D721Med (cell line): ENCODE measurements around the gene GDPD5.

Experiments used
- DNase-seq: peaks from one replicate; pipeline ENCODE4 v3.0.0; 2011; ENCODE audit warnings: low spot score; ENCODE audit not compliant: insufficient read length
- FAIRE-seq: peaks from 2 replicates; lab custom pipeline; 2011; peaks lifted over from hg19 to GRCh38; lab: Jason Lieb, UNC
- TF ChIP-seq, protein P1 (sequence below): IDR thresholded peaks from 2 replicates; pipeline ENCODE4 v1.5.1; 2012; ENCODE audit warnings: mild to moderate bottlenecking, control low read depth; ENCODE audit not compliant: insufficient read depth; ENCODE audit errors: missing control alignments

GDPD5 gene

DNA sequence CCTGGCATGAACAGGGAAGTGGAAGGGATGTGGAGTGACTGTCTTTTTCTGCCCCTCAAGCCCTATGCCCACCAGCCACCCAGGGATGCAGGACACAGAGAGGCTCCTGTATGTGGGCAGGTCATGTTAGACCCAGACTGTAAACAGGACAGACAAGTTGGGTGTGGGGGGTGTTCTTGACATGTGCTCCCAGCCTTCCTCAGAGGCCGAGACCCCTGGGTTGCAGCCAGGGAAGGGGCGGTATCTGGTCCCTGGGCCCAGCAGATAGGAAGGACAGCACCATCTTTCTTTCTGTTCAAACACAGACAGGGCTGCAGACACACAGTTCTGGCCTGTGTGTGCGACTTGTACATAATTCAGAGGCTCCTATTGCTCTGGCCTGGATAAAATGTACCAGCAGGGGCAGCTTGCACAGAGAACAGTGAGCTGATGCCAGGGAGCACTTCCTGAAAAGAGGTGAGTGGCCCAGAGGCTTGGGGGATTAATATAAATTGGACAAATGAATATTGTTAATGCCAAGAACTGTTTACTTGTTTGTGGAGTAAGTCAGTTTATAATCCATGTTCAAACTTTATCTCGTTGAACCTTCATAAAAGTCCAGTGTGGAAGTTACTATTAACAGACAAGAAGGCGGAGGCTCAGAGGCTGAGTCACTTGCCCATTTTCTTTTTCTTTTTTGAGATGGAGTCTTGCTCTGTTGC is 16.6 kb downstream of the GDPD5 start:
- FAIRE-seq (no peak), DNase-seq (no peak)
- TF ChIP-seq, protein P1, sequence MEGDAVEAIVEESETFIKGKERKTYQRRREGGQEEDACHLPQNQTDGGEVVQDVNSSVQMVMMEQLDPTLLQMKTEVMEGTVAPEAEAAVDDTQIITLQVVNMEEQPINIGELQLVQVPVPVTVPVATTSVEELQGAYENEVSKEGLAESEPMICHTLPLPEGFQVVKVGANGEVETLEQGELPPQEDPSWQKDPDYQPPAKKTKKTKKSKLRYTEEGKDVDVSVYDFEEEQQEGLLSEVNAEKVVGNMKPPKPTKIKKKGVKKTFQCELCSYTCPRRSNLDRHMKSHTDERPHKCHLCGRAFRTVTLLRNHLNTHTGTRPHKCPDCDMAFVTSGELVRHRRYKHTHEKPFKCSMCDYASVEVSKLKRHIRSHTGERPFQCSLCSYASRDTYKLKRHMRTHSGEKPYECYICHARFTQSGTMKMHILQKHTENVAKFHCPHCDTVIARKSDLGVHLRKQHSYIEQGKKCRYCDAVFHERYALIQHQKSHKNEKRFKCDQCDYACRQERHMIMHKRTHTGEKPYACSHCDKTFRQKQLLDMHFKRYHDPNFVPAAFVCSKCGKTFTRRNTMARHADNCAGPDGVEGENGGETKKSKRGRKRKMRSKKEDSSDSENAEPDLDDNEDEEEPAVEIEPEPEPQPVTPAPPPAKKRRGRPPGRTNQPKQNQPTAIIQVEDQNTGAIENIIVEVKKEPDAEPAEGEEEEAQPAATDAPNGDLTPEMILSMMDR: no peak

DNA sequence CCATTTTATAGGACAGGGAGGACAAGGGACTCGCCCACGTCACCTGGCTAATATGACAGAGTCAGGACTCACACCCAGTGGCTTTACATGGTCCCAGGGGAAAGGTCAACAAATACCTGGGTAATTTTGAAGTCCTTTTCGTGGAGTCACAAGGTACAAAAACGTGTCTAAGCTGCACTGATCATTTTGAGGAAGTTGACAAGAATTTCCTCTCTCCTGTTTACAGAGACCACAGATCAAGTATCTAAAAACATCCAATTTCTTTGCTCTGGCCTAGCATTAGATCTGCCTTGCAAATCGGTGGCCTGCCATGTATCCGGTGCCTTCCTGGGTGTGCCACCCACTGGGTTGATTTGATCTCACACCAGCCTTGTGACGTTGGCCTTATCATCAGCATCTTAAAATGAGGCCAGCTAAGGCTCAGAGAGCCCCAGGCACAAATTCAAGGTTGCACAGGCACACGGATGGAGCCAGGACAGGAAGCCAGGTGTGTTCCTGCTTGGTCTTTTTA is 17.6 kb downstream of the GDPD5 start:
- TF ChIP-seq, protein P1: no peak
- no peak for DNase-seq
- FAIRE-seq: no peak

DNA sequence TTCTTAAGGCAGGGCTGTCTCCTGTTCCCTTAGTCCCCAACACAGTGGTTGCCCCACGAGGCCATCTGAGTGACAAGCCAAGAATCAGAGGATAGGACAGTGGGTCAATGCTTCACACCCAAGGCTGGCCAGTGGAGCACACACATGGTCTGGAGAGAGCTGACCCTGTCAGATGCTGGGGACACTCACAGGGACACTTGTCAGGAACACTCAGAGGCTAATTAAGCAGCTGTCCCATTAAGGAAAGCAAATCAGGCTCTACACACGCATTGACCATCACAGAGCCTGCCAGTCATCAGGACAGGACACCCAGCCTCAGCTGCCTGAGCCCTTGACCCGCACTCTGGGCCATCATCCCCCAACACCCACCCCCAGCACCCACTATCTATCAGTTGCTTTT is 18.2 kb downstream of the GDPD5 start:
- FAIRE-seq (no peak), DNase-seq (no peak)
- TF ChIP-seq, protein P1: no peak

DNA sequence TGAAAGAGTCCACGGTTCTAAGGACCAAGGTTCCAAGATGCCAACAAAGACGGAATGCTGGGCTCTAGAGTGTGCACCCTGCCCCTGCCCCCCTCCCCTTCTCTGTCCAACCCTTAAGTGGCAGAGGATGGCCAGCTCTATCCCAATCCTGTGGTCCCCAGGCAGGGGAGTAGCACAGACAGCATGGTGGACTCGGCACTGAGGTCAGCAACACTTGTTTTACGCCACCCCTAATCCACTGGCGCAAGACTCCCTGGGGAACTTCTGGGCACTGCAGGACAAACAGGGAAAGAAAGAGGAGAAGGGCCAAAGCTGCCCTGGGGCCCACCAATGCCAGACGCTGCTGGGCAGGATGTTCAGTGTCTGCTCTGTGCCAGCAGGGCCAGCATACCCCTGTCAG is 18.9 kb downstream of the GDPD5 start:
- TF ChIP-seq, protein P1: no peak
- DNase-seq (no peak), FAIRE-seq (no peak)

DNA sequence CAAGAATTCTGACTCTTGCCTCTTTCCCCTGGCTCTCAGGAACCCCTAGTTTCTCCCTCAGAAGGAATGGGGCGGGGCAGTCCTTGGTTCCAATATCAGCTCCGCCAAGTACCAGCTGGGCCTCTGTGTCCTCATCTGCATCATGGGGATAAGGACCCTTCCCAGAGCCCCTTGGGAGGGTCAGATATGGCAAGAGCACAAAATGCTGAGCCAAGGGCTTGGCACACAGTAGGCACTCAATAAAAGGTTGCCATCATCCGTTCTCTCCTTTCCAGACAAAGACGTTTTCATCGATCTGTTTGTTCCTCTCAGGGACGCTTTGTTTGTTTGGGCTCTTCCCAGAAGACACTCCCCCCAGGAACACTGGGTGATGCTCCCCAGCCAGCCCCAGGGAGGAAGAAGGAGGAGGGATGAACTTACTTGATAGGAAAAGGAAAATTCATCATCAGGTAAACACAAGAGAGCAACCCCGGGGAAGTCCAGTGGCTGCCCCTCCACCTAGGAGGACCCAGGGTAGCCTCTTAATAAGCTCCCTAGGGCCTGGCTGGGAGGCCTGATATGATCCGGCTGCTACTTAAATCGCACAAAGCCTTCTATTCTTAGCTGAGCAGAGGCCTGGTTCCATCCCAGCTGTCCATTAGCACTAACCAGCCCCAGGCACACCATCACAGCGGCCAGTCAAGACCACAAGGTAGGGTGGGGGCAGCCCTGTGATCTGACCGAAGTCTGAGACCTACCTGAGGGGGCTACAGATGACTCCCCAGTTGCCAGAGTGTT is 19.6 kb downstream of the GDPD5 start:
- TF ChIP-seq, protein P1: no peak

DNA sequence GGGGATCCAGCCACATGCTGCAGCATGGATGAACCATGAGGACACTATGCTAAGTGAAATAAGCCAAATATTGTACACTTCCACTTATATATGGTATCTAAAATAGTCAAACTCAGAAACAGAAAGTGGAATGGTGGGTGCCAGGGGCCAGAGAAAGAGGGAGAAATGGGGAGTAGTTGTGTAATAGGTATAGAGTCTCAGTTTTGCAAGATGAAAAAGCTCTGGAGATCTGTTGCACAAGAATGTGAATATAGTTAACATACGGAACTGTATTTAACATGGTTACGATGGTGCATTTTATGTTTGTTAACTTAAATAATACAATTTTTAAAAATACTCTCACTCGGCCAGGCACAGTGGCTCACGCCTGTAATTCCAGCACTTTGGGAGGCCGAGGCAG is 21.2 kb downstream of the GDPD5 start:
- TF ChIP-seq, protein P1: no peak
- DNase-seq: no peak
- no peak for FAIRE-seq

More for the DNA sequence above, 19.6 kb downstream of the GDPD5 start:
- DNase-seq: peak; percentile 92
- FAIRE-seq: no peak
